HG03378 (cell line): Measurements from ENCODE around the gene COL4A1.

Experiments used
- ATAC-seq: cut with Tn5 transposase; IDR thresholded peaks from one replicate; pipeline ENCODE4 v1.9.1; 2021; ENCODE audit warnings: mild to moderate bottlenecking, moderate library complexity; ENCODE audit not compliant: unreplicated experiment

Gene COL4A1

DNA sequence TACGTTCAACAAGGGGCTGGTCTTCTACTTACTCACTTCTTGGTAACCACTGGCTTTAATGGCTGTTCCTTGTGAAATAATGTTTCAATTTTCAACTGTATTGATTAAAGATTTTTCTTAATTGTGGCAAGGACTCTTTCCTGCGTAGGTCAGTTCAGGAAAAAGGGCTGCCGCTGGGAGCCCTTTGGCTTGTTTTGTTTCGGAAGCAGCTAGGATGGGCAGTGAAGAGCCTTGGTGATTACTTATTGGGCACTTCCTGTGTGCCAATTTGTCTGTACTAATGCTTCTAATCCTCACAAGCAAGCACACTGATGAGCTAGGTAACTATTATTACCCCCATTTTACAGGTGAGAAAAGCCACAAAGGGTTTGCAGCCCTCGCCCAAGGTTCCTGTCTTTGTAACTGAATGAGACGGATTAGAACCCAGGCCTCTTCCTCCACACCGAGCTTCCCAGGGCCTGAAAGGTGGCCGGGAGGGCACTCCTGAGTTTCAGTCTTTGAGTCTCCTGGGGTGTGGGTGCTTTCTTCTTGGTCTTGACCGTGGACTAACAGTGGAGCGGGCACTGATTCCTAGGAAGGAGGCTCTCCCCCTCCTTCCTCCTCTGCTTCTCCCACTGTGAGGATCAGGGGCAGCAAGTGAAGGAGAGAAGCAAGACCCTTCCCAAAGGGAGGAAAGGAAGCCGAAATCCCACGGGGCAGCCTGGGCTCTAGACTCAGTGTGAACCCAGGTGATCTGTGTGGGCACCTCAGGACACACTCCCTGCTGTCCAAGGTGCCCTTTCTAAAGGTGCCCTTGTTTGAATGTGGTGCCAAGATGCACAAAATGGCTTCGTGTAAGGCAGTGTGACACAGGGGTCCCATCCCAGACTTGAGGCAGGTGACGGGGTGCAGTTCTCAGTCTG lies 3.8 kb upstream of the COL4A1 start:
- no peak for ATAC-seq

DNA sequence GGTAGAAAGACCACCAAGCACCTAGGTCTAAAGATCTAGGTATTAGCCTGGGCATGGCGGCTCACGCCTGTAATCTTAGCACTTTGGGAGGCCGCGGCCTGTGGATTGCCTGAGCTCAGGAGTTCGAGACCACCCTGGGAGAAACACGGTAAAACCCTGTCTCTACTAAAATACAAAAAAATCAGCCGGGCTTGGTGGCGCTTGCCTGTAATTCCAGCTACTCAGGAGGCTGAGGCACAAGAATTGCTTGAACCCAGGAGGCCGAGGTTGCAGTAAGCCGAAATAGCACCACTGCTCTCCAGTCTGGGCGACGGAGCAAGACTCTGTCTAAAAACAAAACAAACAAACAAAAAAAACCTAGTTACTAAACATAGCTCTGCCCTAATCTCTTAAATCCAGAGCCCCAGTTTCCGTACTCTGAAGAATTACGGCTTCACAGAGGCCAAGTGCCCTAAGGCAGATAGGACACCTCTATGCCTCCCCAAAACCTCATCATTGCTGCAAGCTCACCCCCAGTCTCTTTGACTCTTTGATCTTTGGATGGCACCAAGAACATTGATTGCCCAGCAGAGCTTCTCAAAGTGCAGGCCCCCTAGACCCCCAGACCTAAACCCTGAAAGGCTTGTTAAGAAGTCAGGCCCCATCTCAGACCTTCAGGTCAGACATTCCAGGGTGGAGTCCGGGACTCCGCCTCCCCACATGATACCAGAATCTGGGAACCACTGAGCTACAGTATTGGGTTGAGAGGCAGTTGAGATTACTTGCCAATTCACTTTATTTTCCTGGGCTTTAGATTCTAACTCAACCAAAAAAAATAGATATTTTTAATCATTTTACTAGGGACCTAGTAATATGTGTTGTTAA lies 2.9 kb upstream of the COL4A1 start:
- ATAC-seq = no peak

DNA sequence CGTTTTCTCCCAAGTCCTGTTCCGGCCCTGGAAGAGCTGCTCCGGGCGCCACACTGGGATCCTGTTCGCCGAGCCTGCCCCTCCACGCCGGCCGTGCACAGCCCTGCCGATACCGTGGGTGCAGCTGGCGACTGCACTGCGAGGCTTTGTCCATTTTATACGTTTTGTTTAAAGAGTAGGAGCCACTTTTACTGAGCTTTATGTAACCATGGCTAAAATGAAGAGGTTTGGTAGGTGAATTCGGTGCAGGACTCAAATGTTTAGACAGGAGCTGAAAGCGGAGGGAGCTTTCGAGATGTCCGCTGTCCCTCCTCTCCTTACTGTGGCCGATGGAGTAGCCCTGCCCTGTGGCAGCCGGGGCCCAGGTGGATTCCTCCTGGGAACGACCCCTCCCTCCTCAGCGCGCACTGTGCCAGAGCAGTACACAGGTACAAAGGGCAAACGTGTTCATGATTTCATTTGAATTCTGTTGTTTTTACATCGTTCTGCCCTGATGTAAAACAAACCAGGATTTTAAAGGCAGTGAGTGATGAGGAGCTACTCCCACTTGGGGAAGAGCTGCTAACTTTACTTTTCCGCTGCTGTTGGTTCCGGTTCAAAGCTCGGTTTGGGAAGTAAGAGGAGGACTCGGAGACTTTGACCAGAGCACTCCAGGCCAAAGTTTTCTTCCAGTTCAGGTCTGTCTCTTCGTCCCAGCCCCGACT lies 1.9 kb upstream of the COL4A1 start:
- ATAC-seq = no peak

DNA sequence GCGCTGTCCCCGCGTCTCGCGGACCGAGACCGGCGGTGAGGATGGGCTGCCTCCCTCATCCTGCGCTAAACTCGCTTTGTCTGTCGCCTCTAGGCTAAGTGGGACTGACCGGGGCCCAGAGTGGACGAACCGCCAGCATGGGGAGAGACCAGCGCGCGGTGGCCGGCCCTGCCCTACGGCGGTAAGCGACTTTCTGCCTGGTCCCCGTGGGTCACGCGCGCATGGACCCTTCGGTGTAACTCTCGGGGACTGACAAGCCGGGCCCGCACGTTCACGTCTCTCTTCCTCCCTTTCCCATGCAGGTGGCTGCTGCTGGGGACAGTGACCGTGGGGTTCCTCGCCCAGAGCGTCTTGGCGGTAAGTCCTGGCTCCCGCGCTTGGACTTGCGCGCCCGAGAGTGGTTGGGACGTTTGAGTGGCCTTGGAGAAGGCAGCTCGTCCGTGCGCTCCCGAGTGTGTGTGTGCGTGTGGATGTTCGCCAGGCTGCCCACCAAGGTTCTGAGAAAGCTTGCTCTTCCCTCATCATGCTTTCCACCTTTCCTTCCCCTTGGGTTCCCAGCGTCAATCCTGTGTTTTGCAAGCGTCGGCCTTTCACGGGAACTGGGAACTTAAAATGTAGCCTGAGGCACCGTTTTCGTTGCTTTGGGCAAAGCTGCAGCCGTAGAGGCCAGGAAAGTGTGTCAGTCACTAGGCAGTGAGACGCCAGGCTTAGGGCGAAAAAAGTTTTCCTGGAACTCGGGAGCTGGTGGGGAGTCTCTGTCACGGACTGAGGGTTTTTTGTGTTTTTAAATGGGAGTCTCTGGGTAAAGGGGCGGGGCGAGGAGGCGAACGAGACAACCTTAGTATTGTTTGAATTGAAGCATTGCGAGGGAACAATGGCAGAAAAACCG lies 1.1 kb upstream of the COL4A1 start:
- no peak for ATAC-seq

DNA sequence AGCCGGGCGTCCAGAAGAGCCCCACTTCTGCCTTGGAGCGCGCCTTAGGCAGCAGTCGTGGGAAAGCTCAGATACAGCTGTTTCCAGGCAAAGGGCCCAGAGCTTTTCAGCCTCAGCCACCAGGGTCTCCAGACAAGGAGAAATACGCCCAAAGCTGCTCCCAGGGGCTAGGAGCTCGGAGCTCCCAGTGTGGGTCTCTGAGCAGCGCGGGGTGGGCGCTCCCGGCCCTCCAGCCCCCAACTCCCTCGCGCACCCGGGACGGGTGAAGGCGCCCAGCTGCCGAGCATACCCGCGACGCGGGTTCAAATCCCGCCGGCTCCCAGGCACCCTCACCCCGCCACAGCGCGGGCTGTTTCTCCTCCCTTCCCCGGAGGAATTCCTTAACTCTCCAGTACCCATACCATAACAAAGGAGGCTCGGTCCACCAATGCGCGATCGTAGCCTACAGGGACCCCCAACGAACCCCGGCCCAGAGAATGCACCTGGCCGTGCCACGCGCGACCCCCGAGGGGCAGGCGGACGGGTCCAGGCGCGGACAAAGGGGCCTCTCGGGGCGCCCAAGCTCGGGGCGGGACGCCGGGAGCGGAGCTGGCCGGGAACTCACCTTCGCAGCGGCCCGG lies 507 bp downstream of the COL4A1 start:
- no peak for ATAC-seq

DNA sequence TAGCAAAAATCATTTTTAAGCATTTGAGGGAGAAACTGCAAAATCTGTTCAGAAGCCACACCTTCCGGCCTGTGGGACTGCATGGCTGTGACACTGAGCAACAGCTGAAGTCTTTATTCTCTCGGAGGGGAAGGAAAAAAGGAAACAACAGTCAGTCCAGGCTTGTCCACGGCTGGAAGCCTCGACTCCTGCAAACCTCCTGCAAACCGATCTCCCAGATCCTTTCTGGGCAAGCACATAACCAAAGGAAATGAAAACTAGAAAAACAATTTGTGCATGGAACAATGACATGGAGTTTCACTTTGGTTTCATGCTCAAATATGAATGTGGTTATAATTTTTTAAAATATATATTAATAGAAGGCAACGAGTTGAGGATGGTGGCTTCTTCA lies 1.0 kb downstream of the COL4A1 start:
- ATAC-seq = no peak

DNA sequence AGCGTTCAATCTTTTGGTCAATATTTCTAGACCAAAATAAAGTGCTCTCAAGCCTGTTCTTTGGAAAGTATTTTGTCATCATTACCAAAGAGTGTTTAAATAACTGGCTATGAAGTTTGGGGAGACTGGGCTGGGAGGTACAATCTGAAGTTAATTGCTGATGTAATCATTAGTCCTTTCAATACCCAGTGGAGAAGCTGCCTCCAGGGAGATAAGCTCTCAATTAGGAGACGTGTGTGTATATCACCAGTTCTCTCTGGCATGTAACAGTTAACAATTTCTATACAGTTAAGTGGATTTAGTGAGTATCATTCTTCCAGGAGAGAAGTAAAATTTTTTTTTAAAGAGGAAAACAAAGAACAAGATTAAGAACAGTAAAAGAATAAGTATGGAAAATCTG lies 1.4 kb downstream of the COL4A1 start:
- no peak for ATAC-seq

DNA sequence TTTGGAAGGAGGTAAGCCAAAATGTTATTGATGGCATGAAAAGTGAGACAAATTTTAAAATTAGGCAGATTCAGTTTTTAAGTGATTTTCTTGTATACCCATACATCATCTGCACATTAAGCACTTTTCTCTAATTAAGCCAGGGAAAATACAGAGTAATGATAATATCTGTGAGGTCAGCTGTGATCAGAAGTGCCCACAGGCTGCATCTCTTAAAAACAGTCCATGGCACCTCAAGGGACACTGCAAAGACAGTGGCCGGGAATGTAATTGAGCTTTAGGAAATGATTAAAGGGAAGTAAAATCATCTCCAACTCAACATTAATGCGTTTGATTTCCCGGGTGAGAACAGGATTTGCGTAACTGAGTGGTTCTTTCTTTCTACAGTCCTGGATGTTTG lies 2.0 kb downstream of the COL4A1 start:
- no peak for ATAC-seq

DNA sequence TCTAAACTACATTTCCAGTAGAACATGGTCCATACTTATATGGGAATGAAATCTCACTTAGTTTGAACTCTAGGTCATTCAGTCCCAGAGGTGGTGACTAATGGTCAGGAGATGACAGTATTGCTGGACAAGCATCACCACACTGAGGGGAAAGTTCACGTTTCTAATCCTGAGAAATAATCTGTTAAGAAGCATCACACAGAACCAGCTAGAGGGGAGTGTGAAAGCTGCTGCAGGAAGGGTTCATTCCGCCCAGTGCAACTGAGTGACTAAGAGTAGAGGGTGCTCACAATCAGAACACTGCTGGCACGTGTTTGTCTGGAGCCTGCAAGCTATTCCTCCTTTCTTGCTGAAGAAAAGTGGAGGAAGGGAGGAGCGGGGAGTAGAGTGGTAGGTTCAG lies 2.7 kb downstream of the COL4A1 start:
- ATAC-seq = no peak

DNA sequence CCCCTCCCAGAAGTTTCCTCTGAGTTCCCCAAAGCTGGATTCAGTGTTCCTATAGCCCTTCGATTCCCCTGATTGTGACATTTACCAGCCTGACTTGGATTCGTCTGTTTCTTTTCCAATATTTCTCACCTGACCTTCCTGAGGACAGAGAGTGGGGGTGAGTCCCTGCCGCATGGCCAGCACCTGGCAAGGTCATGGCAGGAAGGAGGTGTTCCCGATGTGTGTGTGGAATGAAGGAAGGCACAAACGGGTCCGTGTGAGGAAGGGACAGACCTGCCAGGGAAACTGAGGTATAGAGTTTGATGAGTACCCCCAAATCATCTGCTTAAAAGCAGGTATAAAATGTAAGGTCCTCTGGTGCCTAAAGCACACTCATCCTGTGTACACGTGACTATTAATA lies 3.3 kb downstream of the COL4A1 start:
- ATAC-seq = no peak

DNA sequence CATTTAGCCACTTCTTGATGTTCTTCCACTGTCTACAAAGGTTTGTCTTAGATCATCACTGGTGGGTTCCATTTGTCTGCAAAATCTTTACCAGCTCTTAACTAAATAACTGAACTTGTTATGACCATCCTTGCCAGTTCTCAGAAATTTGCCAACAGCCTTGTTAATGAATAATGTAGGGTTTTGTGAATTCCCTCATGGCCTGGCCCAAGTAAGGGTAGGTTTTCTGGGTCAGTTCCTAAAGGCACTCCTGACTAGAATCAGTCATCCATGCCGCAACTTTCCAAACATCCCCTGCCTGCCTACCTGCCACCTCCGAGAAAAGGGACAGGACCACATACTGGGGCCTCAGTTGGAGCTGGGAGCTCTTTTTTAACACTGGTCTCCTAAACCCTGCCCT lies 4.0 kb downstream of the COL4A1 start:
- ATAC-seq = no peak

DNA sequence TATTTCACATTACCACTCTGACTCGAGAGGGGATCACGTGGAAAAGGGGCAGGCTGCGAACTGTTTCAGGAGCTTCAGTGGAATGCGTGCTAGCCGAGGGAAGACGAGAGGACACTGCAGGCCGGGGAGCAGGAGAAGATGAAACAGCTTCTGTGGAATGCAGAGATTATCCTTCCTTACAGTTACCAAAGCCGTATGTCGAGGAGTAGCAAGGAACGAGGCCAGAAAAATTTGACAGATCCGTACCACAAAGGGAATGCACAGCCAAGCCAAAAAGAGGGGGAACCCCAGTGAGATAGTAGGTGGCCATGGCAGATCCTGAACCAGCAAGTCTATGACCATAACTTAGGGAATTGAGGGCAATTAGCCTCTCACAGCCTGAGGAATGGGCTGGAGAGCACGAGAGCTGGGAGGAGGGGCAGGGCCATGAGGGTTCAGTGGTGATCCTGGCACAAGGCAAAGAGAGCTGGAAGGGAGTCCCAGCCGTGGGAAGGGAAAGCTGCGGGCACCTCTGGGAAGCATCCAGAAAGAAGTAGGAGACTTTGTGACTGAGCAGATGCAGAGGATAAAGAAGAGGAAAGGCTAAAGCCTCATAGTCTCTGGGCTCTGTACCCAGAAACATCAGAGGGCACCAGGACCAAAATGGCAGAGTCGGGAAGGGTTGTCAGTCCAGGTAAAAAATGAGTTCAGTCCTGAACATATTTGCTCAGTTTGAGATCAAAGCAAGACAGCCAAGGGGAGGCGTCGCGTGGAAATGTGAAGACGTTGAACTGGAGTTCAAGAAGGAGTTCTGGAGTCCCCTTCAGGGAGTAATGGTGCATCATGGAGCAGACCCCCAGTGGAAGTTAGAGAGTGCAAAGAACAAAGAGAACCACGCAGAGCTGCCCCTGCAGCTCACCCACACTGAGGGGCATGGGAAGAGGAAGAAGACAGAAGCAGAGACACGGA lies 5.1 kb downstream of the COL4A1 start:
- ATAC-seq = no peak

DNA sequence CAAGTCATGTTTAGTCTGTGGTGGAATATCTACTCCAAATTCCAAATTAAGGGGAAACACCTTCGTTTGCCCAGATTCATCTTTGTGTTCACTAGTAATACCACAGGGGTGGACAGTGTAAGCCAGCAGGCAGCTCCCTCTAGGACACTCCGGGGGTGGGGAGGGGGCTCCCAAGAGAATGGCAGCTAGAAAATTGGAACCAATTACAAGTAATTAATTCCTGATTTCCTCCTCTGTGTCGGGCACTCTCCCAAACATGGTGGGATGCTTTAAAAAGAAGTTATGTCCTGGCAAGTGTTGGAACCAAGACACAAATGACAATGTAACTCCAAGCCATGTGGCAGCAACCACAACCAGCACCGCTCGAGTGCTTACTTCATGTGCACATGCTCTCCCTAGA lies 5.9 kb downstream of the COL4A1 start:
- ATAC-seq = no peak

DNA sequence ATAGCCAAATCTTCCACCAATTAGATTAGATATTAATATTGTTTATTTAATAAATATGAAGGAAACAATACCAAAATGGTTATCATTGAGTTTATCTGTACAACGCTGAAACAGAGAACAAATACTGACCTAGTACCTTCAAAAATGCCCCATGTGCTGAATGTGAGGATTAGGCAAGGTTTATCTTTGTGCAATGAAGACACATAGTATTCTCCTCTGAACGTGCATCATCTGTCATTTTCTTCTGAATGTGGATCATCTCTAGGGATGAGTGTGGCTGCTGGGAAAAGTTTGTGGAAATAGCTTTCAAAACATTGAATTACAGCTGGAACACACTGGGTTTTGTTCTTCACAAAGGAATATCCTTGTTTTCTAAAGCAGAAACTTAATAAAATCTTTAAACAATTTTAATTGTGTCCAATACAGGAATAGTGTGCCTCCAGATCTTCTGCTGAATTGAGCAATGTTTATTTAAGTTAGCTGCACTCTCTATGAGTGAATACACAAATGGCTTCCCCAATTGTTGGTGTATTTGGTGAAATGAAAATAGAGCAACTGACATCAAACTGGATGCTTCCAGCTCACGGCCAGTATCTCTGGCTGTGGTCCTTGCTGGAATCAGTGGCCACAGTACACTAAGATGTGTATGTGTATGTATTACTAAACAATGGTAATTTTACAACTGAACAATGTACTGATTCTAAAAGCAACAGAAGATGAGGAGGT lies 6.7 kb downstream of the COL4A1 start:
- no peak for ATAC-seq

DNA sequence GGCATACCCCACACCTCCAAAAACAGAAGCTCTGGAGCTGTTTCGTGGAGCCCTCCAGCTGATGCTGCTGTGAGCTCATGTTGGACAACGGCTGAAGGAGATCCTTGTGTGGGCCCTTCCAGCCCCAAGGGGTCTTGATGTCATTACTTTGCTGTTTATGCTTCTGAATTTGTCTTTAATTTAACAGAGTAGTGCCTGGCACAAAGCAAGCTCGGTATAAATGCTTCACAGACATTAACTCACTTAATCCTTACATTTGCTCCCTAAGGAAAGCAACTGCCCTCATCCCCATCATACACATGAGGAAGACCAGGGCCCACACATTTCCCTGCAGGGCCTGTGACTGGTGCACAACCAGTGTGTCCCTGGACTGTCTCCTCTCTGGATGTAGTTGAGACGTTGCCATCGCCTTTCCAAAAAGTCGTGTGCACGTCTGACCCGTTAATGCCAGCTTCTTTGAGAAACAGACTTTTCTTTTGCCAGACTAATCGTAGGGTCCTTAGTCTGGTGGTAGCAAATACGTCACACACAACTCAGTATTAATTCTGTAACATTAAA lies 7.6 kb downstream of the COL4A1 start:
- ATAC-seq = no peak

DNA sequence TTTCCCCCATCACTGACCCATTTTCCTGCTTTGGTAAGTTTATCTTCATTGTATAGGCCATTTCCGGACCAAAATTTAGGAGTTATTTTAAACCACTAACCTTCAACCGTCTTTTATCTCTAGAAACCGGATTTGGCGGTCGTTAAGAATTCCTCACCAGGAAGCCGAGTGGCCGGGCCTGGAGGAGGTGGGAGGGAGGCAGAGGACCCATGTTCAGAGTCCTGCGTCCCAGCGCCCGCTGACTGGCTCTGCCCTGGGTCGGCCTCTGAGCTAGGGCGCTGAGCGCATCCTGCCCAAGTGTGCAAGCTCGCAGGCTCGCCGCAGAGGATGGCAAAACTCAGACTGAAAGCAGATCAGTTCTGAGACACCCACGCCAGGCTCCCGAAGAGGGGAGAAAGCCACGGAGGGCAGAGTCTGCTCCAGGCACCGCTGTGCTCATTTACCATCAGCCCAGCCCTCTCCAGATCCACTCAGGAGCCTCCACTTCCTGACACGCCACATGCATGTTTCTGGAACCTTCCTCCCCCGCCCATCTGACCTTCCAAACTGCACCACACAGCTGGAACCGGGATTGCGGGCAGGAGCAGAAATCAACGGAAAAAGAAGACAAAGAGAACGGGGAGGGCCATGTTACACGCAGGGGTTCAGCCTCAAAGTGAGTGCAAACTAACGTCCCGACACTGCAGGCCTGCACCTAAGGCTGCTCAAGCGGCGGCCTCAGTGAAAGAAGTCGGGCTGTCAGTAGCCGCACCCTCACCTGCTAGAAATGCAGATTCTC lies 8.3 kb downstream of the COL4A1 start:
- ATAC-seq = peak; percentile 56
